Right lobe of liver (tissue), 6 donors: ENCODE measurements around the gene HOXA9. TPM values are rescaled to one million over a fixed set of nuclear protein-coding genes. Genes with fewer than 3 reads are reported as not detected.

Experiments
- ATAC-seq, 4 donors: fragments of 200-7000 bp; cut with Tn5 transposase; one replicate each; pipeline ENCODE4 v1.9.1; 2020; ENCODE audit warnings: mild to moderate bottlenecking in 4 of 4, moderate library complexity in 4 of 4
- DNase-seq, 3 donors: peaks; one replicate each; pipeline ENCODE4 v3.0.0-alpha.2; 2020
- H3K27ac ChIP-seq, 3 donors: fragments of 200-600 bp; one replicate each; pipeline ENCODE4 v1.8.0; 2022
- H3K27me3 ChIP-seq, 2 donors: fragments of 200-600 bp; one replicate each; pipeline ENCODE4 v1.8.0; 2022
- H3K36me3 ChIP-seq, 4 donors: fragments of 200-600 bp; sonication (generic) in 1 of 4; one replicate each; pipeline versions ENCODE4 v1.5.1 to v1.8.0; 2017 to 2022; ENCODE audit warnings: control low read depth in 1 of 4
- H3K4me1 ChIP-seq, 4 donors: fragments of 200-600 bp; sonication (generic) in 1 of 4; one replicate each; pipeline versions ENCODE4 v1.5.1 to v1.8.0; 2017 to 2022; ENCODE audit warnings: control low read depth in 1 of 4
- H3K4me3 ChIP-seq, 3 donors: fragments of 200-600 bp; one replicate each; pipeline ENCODE4 v1.8.0; 2022
- H3K9me3 ChIP-seq, 4 donors: fragments of 200-600 bp; sonication (generic) in 1 of 4; one replicate each; pipeline versions ENCODE4 v1.5.1 to v1.8.0; 2017 to 2022; ENCODE audit warnings: control low read depth in 1 of 4
- POLR2A ChIP-seq: fragments of 450-650 bp; IDR thresholded peaks from one replicate; pipeline ENCODE4 v1.6.1; 2017; ENCODE audit warnings: antibody characterized with exemption, mild to moderate bottlenecking
- WGBS: methylation state at CpG from one replicate; pipeline ENCODE4 v1.1.6; 2018; ENCODE audit warnings: low coverage, low lambda C conversion rate; ENCODE audit not compliant: insufficient coverage; ENCODE audit errors: missing lambda C conversion rate; 5-methylcytosine and 5-hydroxymethylcytosine counted together
- intact Hi-C, 2 donors: fragments of 100-400 bp; cut with DNase I; formaldehyde crosslinking; loops; one replicate each; pipeline versions ENCODE4 v1.11.2 to v1.14.1; 2022
- total RNA-seq, 6 experiments: library from RNA; depleted of rRNA in 2 of 6; stranded (reverse); fragments of >200 nt in 2 of 6; fragmentation: NEBNext Ultra II Directional in 3 of 6; extraction: Animal tissue kit (Norgen Biotek cat#: 25700) in 3 of 6; gene quantifications; one replicate each; pipeline versions ENCODE4 v1.1.0 to v1.2.4, GENCODE V29; 2016 to 2023
- TF ChIP-seq, protein P1 (sequence below), 4 donors: fragments of 200-600 bp in 3 of 4; fragments of 450-650 bp in 1 of 4; IDR thresholded peaks; one replicate each; pipeline versions ENCODE4 v1.5.1 to v1.8.0; 2016 to 2022; ENCODE audit warnings: antibody characterized with exemption in 4 of 4, mild to moderate bottlenecking in 2 of 4
- donor health status: DM: no; HTN: yes; CAD: no.
- donor health status: DM: no; HTN: no; CAD: no.
- donor health status: DM: no; HTN: no; CAD: no.
- donor health status: DM: no; HTN: yes; CAD: no.
- donor health status: DM: no; HTN: yes; CAD: no.

The HOXA9 gene
- total RNA-seq, 6 experiments from 2014 or later = 0.09 TPM; not detected in 5

DNA sequence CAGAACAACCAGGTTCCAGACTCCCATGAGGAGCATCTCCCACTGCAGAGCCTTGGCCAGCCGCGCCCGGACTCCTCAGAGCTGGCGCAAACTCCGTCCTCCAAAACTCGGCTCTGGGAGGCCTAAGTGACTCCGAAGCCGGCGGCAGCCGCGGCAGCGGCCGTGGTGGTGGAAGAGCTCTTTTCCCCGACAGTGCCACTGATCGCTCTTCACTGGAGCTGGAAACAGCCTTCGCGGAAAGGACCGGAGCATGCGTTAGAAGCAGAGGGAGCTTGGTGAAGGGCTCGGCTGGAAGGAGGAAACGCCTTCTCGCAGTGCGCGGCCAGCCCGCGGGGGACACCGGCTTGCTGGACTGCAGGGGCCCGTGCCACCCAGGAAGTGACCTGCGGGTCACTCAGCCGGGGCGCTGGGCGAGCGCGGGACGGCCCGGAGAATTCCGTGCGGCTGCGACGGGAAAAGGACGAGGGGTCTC, 39.5 kb upstream of the HOXA9 start:
- Histone ChIP-seq H3K4me1 (peaks cover 0 to 25% (median 5%) of the 10 kb centered on the region in 4 donors), H3K4me3 (no peak overlapping the region), H3K36me3 (no peaks in the 10 kb centered on the region), H3K9me3 (no peaks in the 10 kb centered on the region), H3K27me3 (peaks cover 33 to 56% of the 10 kb centered on the region in 2 donors), H3K27ac (no peak overlapping the region)
- no peak for TF ChIP-seq POLR2A
- TF ChIP-seq, protein P1, sequence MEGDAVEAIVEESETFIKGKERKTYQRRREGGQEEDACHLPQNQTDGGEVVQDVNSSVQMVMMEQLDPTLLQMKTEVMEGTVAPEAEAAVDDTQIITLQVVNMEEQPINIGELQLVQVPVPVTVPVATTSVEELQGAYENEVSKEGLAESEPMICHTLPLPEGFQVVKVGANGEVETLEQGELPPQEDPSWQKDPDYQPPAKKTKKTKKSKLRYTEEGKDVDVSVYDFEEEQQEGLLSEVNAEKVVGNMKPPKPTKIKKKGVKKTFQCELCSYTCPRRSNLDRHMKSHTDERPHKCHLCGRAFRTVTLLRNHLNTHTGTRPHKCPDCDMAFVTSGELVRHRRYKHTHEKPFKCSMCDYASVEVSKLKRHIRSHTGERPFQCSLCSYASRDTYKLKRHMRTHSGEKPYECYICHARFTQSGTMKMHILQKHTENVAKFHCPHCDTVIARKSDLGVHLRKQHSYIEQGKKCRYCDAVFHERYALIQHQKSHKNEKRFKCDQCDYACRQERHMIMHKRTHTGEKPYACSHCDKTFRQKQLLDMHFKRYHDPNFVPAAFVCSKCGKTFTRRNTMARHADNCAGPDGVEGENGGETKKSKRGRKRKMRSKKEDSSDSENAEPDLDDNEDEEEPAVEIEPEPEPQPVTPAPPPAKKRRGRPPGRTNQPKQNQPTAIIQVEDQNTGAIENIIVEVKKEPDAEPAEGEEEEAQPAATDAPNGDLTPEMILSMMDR (IDR thresholded peaks at IDR 0.05) = no peak
- intact Hi-C loops = loop anchor here in 1 of 2 donors (10.0 kb wide), 1 partner anchor 820 kb away; no protein-coding TSS in a partner anchor
- peak in 1 of 3 donors; percentile 52 for DNase-seq
- 0% methylated on average over 11 of the region's 41 CpGs for WGBS
- peak in 3 of 4 donors; percentile 7 to 13 (median 8) for ATAC-seq

DNA sequence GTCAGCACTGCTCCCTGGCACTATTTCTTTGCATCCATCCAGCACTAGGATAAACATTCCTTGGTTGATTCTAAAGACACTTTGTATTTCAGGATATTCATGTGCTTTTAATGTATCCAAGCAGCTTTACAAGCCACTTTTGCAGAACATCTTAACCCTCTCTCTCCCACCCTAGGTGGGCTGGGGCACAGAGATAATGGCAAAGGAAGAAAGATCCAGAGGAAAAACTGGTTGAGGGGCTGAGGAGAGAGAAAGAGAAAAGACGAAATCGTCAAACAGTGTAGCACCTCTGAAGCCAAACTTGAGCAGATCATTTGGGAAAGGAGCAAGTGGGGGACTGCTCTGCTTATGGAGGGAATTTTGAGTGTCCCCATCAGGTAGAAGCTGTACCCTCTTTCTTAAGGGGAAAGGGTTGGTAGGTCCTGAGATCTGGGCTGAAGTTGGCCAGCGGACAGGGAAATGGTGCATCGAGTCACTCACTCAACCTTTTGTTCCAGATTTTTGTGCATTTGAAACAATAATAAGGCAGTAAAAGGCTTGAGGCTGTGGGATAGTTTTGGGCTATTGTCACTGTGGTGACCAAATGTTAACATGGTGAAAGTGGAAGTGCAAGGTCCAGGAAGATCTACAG, 38.7 kb upstream of the HOXA9 start:
- Histone ChIP-seq H3K4me3 (no peak overlapping the region), H3K36me3 (no peaks in the 10 kb centered on the region), H3K27me3 (peaks cover 33 to 59% of the 10 kb centered on the region in 2 donors), H3K9me3 (no peaks in the 10 kb centered on the region), H3K4me1 (peaks cover 0 to 25% (median 5%) of the 10 kb centered on the region in 4 donors), H3K27ac (no peak overlapping the region)
- 13% methylated on average over 4 of the region's 4 CpGs for WGBS
- no peak for TF ChIP-seq POLR2A
- TF ChIP-seq, protein P1 (IDR thresholded peaks at IDR 0.05) = no peak
- DNase-seq (no peak), ATAC-seq (no peak)
- intact Hi-C loops = loop anchor here in 1 of 2 donors (10.0 kb wide), 1 partner anchor 821 kb away; no protein-coding TSS in a partner anchor

DNA sequence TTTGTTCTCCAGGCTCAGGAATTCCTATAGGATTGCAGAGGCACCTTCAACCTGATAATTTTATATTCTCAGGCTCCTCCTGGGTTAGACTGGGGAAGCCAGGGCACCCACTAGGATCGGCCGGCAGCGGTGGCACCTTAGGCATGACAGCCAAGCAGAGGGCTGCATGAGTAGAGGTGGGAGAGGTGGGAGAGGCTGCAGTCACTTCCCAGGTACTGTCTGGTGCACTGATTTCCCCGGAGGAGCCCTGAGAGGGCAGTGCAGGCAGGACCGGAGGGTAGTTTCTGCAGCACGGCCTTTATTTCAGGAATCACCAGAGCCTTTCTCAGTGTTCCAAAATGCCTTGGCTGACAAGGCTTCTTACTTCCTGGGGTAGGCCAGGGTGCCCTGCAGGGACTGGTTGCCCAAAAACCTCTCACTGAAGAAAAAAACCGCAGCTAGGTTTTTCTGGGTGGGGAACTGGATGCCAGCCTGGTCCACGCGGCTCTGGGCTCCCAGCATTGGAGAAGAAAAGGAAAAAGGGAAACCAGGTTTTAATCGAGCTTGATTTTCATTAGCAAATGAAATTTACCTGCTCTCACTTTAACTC, 38.1 kb upstream of the HOXA9 start:
- H3K4me1 ChIP-seq = peaks cover 0 to 25% (median 5%) of the 10 kb centered on the region in 4 donors
- TF ChIP-seq, protein P1 (IDR thresholded peaks at IDR 0.05) = no peak
- no peak for TF ChIP-seq POLR2A
- H3K4me3 ChIP-seq = no peak overlapping the region
- ATAC-seq = no peak
- peaks cover 39 to 65% of the 10 kb centered on the region in 2 donors for H3K27me3 ChIP-seq
- intact Hi-C loops = loop anchor here in 1 of 2 donors (10.0 kb wide), 1 partner anchor 821 kb away; no protein-coding TSS in a partner anchor
- 14% methylated on average over 9 of the region's 10 CpGs for WGBS
- no peaks in the 10 kb centered on the region for H3K9me3 ChIP-seq
- H3K36me3 ChIP-seq = no peaks in the 10 kb centered on the region
- no peak for DNase-seq
- H3K27ac ChIP-seq = no peak overlapping the region

DNA sequence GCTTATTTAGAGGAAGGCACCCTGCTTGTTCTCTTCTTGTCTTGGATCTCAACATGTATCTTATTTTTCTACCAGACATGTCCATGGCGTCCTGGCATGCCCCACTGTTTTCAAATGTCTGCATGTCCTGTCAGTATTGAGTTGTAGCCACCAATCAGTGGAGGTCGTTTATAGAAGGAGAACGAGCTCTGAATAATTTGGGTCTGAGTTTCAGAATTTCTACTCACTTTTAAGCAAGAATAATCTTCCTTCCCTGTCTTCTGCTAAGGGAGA, 37.5 kb upstream of the HOXA9 start:
- DNase-seq (no peak), ATAC-seq (no peak)
- no peak overlapping the region for H3K27ac ChIP-seq
- intact Hi-C loops = loop anchor here in 1 of 2 donors (10.0 kb wide), 1 partner anchor 822 kb away; no protein-coding TSS in a partner anchor
- H3K4me3 ChIP-seq = no peak overlapping the region
- H3K36me3 ChIP-seq = no peaks in the 10 kb centered on the region
- no peak for TF ChIP-seq POLR2A
- TF ChIP-seq, protein P1 (IDR thresholded peaks at IDR 0.05) = no peak
- WGBS = 8% methylated on average over 3 of the region's 3 CpGs
- peaks cover 44 to 67% of the 10 kb centered on the region in 2 donors for H3K27me3 ChIP-seq
- H3K9me3 ChIP-seq = no peaks in the 10 kb centered on the region
- H3K4me1 ChIP-seq = peaks cover 0 to 25% (median 5%) of the 10 kb centered on the region in 4 donors
